ENCODE measurements around the gene RPL31. TPM values are rescaled to one million over a fixed set of nuclear protein-coding genes. Genes with fewer than 3 reads are reported as not detected.

Gene RPL31
- total RNA-seq: 1,000 to 10,000 TPM in 1 of 2 donors, 100 to 1,000 TPM in 1; 690 to 2,674 TPM
- 1,000 to 10,000 TPM; 1,682 to 1,768 TPM for polyA plus RNA-seq (ENCODE audit: insufficient read length in 2 of 2)
- long read RNA-seq, donor 1, transcript RPL31-208 (4 exons, 825 nt): minor isoform, 467 of 1,894 reads
- long read RNA-seq, donor 1, transcript RPL31-202 (3 exons, 641 nt): minor isoform, 18 of 1,894 reads
- long read RNA-seq, donor 1, transcript RPL31-205 (4 exons, 716 nt): minor isoform, 28 of 1,894 reads
- long read RNA-seq, donor 1, transcript RPL31-201 (5 exons, 1,865 nt): major isoform, 1,155 of 1,894 reads
- long read RNA-seq, donor 1, partial matches to known transcripts: 125 of 1,894 reads
- long read RNA-seq, donor 1, other reads (novel, unspliced or antisense): 73 of 1,894 reads
- long read RNA-seq, donor 2, transcript RPL31-203 (5 exons, 1,110 nt): minor isoform, 6 of 701 reads
- long read RNA-seq, donor 2, transcript RPL31-205 (4 exons, 716 nt): minor isoform, 9 of 701 reads
- long read RNA-seq, donor 2, transcript RPL31-201 (5 exons, 1,865 nt): major isoform, 474 of 701 reads
- long read RNA-seq, donor 2, transcript RPL31-208 (4 exons, 825 nt): minor isoform, 178 of 701 reads
- long read RNA-seq, donor 2, partial matches to known transcripts: 17 of 701 reads
- long read RNA-seq, donor 2, other reads (novel, unspliced or antisense): 13 of 701 reads
- long read RNA-seq, donor 3, transcript RPL31-202 (3 exons, 641 nt): minor isoform, 7 of 957 reads
- long read RNA-seq, donor 3, transcript RPL31-201 (5 exons, 1,865 nt): major isoform, 608 of 957 reads
- long read RNA-seq, donor 3, transcript RPL31-205 (4 exons, 716 nt): minor isoform, 16 of 957 reads
- long read RNA-seq, donor 3, transcript RPL31-208 (4 exons, 825 nt): minor isoform, 230 of 957 reads
- long read RNA-seq, donor 3, partial matches to known transcripts: 46 of 957 reads
- long read RNA-seq, donor 3, other reads (novel, unspliced or antisense): 37 of 957 reads
- long read RNA-seq, donor 4, transcript RPL31-205 (4 exons, 716 nt): minor isoform, 138 of 7,974 reads
- long read RNA-seq, donor 4, transcript RPL31-208 (4 exons, 825 nt): minor isoform, 1,931 of 7,974 reads
- long read RNA-seq, donor 4, transcript RPL31-203 (5 exons, 1,110 nt): minor isoform, 85 of 7,974 reads
- long read RNA-seq, donor 4, transcript RPL31-201 (5 exons, 1,865 nt): major isoform, 4,817 of 7,974 reads
- long read RNA-seq, donor 4, partial matches to known transcripts: 518 of 7,974 reads
- long read RNA-seq, donor 4, other reads (novel, unspliced or antisense): 396 of 7,974 reads

DNA sequence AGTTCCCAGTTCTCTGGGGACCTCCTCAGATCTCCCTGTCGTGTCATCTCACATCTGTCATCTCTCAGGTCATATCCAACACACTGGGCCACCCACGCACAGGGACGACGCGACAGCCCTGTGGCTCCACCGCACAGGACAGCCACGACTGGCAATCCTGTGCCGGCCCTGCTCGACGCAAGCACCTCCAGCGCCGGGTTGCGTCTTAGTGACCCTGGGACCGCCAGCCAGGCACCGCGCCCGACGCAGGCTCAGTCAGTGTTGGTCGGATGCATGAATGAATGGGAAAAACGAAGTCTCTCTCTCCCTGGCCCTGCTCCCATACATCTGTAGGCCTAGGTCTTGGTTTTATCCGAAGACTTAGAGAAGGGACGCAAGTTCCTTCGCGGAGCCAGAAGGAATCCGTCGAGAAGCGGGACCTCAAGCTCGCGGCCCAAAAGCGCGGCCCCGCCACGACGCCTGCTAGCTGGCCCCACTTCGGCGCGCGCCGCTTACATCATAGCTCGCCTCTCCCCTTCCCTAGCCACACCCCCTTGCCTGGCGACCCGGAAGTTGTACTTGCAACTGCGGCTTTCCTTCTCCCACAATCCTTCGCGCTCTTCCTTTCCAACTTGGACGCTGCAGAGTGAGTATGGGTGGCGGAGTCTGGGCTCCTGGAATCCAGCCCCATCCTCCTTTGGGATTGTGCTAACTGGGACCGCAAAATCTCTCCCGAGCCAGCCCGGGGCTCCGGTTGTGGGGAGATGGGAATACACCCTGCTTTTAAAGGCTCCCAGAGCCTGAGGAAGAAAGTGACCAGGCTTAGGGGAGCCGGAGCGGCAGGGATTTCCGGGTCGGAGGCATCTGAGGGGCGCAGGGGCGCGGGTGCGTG is at the start of gene RPL31:
Gene RPL31 (plus strand): TSS at position 599 of the 871 bp plus-strand sequence. CDS start 413 bp downstream, outside the sequence.
- no peaks in the 10 kb centered on the region for H3K9me3 ChIP-seq (ENCODE audit: control insufficient read depth, insufficient read depth, low read length)
- peaks cover 20% of the 10 kb centered on the region for H3K36me3 ChIP-seq (ENCODE audit: control insufficient read depth, insufficient read depth, low read length)
- H3K4me3 ChIP-seq (ENCODE audit: low read depth, low read length): peak within 1 kb of the TSS; percentile 99
- H3K27me3 ChIP-seq (ENCODE audit: control insufficient read depth, insufficient read depth, low read length): no peaks in the 10 kb centered on the region
- 3% methylated on average over 56 of the region's 59 CpGs for WGBS (ENCODE audit: insufficient coverage)
- peak; percentile 94 to 99 (median 95) for DNase-seq (ENCODE audit: low read depth in 4 of 6, low spot score in 6 of 6)
- H3K4me1 ChIP-seq (ENCODE audit: control insufficient read depth, insufficient read depth, low read length): peaks cover 11% of the 10 kb centered on the region
- peak within 1 kb of the TSS; percentile 91 for H3K27ac ChIP-seq (ENCODE audit: low read depth, low read length)

- Histone ChIP-seq H3K4me1 (ENCODE audit: control insufficient read depth, insufficient read depth, low read length) (no peaks in the 10 kb centered on the region), H3K27me3 (ENCODE audit: control insufficient read depth, insufficient read depth, low read length) (no peaks in the 10 kb centered on the region), H3K4me3 (ENCODE audit: low read depth, low read length) (no peak overlapping the region), H3K27ac (ENCODE audit: low read depth, low read length) (no peak overlapping the region), H3K9me3 (ENCODE audit: control insufficient read depth, insufficient read depth, low read length) (no peaks in the 10 kb centered on the region), H3K36me3 (ENCODE audit: control insufficient read depth, insufficient read depth, low read length) (peaks cover 8% of the 10 kb centered on the region)
- peak in 1 of 6 donors; percentile 16 for DNase-seq (ENCODE audit: low read depth in 4 of 6, low spot score in 6 of 6)
- WGBS (ENCODE audit: insufficient coverage): no CpG with 5 or more reads among the region's 2 CpGs
Observed at GRCh38 chr2:100952512-100952911, 49.6 kb upstream of the RPL31 start.

DNA sequence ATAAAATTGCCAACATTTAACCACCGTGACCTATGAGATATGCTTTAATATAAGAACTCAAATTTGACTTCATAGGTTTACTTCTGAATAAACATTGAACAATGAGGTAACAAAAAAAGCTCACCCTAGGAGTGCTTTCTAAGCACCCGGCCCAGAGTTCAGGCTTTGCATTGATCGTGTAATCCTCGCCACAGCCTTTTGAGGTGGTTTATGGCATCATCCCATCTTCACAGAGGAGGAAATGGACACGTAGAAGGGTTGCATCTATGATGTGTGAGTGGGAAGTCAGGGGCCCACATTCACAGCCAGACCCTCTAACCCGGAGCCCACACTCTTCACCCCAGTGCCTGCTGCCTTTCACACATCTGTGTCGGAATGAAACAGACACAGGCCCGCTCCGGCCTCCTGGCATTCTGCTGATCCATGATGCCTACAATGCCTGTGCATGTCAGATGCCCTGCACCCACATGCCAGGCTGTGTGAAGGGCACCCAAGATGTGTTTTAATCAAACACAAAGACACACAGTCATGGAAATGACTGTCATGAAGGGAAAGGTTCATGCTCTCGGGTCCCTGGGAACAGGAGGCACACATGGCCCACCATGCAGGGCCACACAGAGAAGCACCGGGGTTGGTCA is 48.6 kb upstream of the RPL31 start:
- Histone ChIP-seq H3K4me1 (ENCODE audit: control insufficient read depth, insufficient read depth, low read length) (no peaks in the 10 kb centered on the region), H3K36me3 (ENCODE audit: control insufficient read depth, insufficient read depth, low read length) (peaks cover 8% of the 10 kb centered on the region), H3K4me3 (ENCODE audit: low read depth, low read length) (no peak overlapping the region), H3K9me3 (ENCODE audit: control insufficient read depth, insufficient read depth, low read length) (no peaks in the 10 kb centered on the region), H3K27ac (ENCODE audit: low read depth, low read length) (no peak overlapping the region), H3K27me3 (ENCODE audit: control insufficient read depth, insufficient read depth, low read length) (no peaks in the 10 kb centered on the region)
- no peak for DNase-seq (ENCODE audit: low read depth in 4 of 6, low spot score in 6 of 6)
- 91% methylated on average over 6 of the region's 11 CpGs for WGBS (ENCODE audit: insufficient coverage)

DNA sequence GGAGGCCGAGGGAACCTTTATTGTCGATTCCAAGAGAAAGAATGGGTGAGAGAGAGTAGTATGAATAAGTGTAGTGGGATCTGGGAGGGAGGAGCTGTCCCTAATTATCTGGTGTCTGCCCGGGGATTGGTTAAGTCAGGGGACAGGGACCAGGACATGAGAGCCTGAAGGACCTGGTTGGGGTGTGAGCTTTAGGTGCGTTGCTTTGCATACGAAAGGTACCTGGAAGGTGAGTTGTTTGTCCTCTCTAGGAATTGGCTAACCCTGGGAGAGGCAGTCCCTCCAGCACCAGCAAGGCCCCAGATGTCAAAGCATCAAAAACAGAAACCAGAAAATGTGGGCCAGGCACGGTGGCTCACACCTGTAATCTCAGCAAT is 48.1 kb upstream of the RPL31 start:
- 86% methylated on average over 4 of the region's 6 CpGs for WGBS (ENCODE audit: insufficient coverage)
- H3K36me3 ChIP-seq (ENCODE audit: control insufficient read depth, insufficient read depth, low read length): peaks cover 8% of the 10 kb centered on the region
- no peaks in the 10 kb centered on the region for H3K27me3 ChIP-seq (ENCODE audit: control insufficient read depth, insufficient read depth, low read length)
- H3K27ac ChIP-seq (ENCODE audit: low read depth, low read length): no peak overlapping the region
- H3K4me1 ChIP-seq (ENCODE audit: control insufficient read depth, insufficient read depth, low read length): no peaks in the 10 kb centered on the region
- DNase-seq (ENCODE audit: low read depth in 4 of 6, low spot score in 6 of 6): no peak
- H3K4me3 ChIP-seq (ENCODE audit: low read depth, low read length): no peak overlapping the region
- H3K9me3 ChIP-seq (ENCODE audit: control insufficient read depth, insufficient read depth, low read length): no peaks in the 10 kb centered on the region

- no peaks in the 10 kb centered on the region for H3K4me1 ChIP-seq (ENCODE audit: control insufficient read depth, insufficient read depth, low read length)
- peaks cover 8% of the 10 kb centered on the region for H3K36me3 ChIP-seq (ENCODE audit: control insufficient read depth, insufficient read depth, low read length)
- no peaks in the 10 kb centered on the region for H3K9me3 ChIP-seq (ENCODE audit: control insufficient read depth, insufficient read depth, low read length)
- H3K4me3 ChIP-seq (ENCODE audit: low read depth, low read length): no peak overlapping the region
- no peaks in the 10 kb centered on the region for H3K27me3 ChIP-seq (ENCODE audit: control insufficient read depth, insufficient read depth, low read length)
- H3K27ac ChIP-seq (ENCODE audit: low read depth, low read length): no peak overlapping the region
- 100% methylated on average over 2 of the region's 4 CpGs for WGBS (ENCODE audit: insufficient coverage)
- no peak for DNase-seq (ENCODE audit: low read depth in 4 of 6, low spot score in 6 of 6)
Observed at GRCh38 chr2:100955226-100955625, 46.9 kb upstream of the RPL31 start.

- WGBS (ENCODE audit: insufficient coverage): 91% methylated on average over 4 of the region's 5 CpGs
- H3K4me3 ChIP-seq (ENCODE audit: low read depth, low read length): no peak overlapping the region
- no peak for DNase-seq (ENCODE audit: low read depth in 4 of 6, low spot score in 6 of 6)
- peaks cover 8% of the 10 kb centered on the region for H3K36me3 ChIP-seq (ENCODE audit: control insufficient read depth, insufficient read depth, low read length)
- H3K9me3 ChIP-seq (ENCODE audit: control insufficient read depth, insufficient read depth, low read length): no peaks in the 10 kb centered on the region
- H3K27me3 ChIP-seq (ENCODE audit: control insufficient read depth, insufficient read depth, low read length): no peaks in the 10 kb centered on the region
- H3K4me1 ChIP-seq (ENCODE audit: control insufficient read depth, insufficient read depth, low read length): no peaks in the 10 kb centered on the region
- H3K27ac ChIP-seq (ENCODE audit: low read depth, low read length): no peak overlapping the region
Observed at GRCh38 chr2:100956081-100956480, 46.0 kb upstream of the RPL31 start.

DNA sequence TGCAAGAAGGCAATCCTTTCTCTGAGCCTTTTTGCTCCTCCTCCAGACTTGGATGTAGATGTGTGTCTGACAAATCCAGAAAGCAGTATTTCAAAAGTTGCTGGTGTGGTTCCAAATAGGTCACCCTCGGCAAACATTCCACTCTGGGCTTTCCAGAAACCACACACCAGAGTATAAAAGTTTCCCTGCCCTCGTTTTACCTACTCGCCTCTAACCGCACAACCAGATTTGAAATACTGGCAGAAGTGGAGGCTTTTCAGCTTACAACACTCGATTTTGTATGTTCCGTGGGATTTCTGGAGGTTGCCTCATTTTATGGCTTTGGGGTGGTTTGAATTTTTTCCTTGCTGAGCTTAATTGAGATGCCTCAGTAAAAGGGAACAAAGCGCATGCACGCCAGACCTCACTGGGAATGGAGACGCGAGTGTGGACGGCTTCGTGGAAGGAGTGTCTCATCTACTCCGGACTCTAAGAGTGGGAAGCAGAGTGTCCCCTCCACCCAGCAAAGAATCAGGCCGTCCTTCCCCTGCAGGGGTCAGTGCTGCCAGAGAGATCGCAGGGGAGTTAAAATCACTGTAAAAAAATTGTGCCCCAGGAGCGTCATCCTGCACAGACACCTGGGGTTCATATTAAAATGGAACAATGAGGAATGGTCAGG is 44.0 kb upstream of the RPL31 start:
- peaks cover 8% of the 10 kb centered on the region for H3K36me3 ChIP-seq (ENCODE audit: control insufficient read depth, insufficient read depth, low read length)
- 82% methylated on average over 6 of the region's 16 CpGs for WGBS (ENCODE audit: insufficient coverage)
- no peak overlapping the region for H3K4me3 ChIP-seq (ENCODE audit: low read depth, low read length)
- H3K4me1 ChIP-seq (ENCODE audit: control insufficient read depth, insufficient read depth, low read length): no peaks in the 10 kb centered on the region
- no peaks in the 10 kb centered on the region for H3K9me3 ChIP-seq (ENCODE audit: control insufficient read depth, insufficient read depth, low read length)
- DNase-seq (ENCODE audit: low read depth in 4 of 6, low spot score in 6 of 6): peak in 1 of 6 donors; percentile 25
- H3K27ac ChIP-seq (ENCODE audit: low read depth, low read length): no peak overlapping the region
- no peaks in the 10 kb centered on the region for H3K27me3 ChIP-seq (ENCODE audit: control insufficient read depth, insufficient read depth, low read length)

DNA sequence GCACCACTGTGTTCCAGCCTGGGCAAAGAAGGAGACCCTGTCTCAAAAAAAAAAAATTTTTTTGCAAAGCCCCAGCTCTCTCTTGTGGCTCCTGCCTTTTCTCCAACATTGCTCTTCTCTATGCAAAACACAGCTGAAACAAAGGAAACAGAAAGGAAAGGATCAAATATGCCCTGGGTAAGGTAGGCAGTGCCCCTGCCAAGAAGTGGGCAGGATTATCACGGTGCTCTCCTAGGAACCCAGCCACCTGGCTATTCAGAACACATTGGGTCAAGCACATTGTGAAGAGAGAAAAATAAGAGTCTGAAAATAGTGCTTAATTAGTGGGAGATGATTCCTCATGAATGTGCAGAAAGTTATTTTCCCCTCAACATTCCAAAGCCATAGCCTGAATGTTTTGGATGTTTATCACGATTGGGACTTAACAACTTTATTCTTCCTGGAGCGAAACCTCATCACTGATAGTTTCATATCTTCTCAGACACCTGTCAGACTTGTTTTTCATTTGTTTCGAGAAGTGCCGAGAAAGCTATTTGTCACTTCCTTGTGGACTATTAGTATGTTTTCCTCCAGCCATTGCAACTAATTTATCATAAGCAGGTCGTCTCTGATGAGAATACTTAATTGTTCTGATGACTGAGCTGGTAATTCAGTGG is 42.7 kb upstream of the RPL31 start:
- Histone ChIP-seq H3K9me3 (ENCODE audit: control insufficient read depth, insufficient read depth, low read length) (no peaks in the 10 kb centered on the region), H3K4me3 (ENCODE audit: low read depth, low read length) (no peak overlapping the region), H3K27ac (ENCODE audit: low read depth, low read length) (no peak overlapping the region), H3K36me3 (ENCODE audit: control insufficient read depth, insufficient read depth, low read length) (peaks cover 8% of the 10 kb centered on the region), H3K4me1 (ENCODE audit: control insufficient read depth, insufficient read depth, low read length) (no peaks in the 10 kb centered on the region), H3K27me3 (ENCODE audit: control insufficient read depth, insufficient read depth, low read length) (no peaks in the 10 kb centered on the region)
- 69% methylated on average over 2 of the region's 6 CpGs for WGBS (ENCODE audit: insufficient coverage)
- DNase-seq (ENCODE audit: low read depth in 4 of 6, low spot score in 6 of 6): no peak

All from spinal cord (tissue), 10 donors.